Measurements from ENCODE around the gene ANAPC2.
A peak's percentile ranks its signal among the peaks of the same experiment; 100 is the strongest.

Gene ANAPC2

DNA sequence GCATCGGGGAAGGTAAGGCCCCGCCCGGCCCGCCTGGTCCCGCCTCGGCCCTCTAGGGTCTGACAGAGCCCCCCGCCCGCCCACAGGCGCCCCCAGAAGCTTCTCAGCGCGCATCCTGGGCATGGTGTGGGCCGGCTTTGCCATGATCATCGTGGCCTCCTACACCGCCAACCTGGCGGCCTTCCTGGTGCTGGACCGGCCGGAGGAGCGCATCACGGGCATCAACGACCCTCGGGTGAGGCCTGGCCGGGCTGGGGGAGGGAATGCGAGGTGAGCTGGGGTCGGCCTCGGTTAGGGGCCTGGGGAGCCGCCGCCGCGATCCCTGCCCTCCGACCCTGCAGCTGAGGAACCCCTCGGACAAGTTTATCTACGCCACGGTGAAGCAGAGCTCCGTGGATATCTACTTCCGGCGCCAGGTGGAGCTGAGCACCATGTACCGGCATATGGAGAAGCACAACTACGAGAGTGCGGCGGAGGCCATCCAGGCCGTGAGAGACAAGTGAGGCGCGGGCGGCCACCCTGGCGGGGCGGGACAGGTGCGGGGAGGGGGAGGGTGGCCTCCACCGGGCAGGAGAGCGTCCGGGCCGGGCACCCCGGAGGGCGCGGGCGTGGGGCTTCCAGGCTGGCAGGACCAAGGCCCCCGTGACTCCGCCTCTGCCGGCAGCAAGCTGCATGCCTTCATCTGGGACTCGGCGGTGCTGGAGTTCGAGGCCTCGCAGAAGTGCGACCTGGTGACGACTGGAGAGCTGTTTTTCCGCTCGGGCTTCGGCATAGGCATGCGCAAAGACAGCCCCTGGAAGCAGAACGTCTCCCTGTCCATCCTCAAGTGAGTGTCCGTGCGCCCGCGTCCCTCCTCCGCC, 25.6 kb downstream of the ANAPC2 start:
- Histone ChIP-seq H3K27ac (no peak overlapping the region), H3K9ac (no peak overlapping the region), H3K4me1 (ENCODE audit: low read depth, poor library complexity, severe bottlenecking) (peaks cover 45% of the 10 kb centered on the region), H3K4me2 (no peak overlapping the region), H3K36me3 (ENCODE audit: insufficient read depth) (no peaks in the 10 kb centered on the region), H4K20me1 (ENCODE audit: insufficient read depth) (no peaks in the 10 kb centered on the region), H2AFZ (ENCODE audit: low read depth) (no peak overlapping the region), H3K27me3 (ENCODE audit: insufficient read depth, low read depth) (peaks cover 47% of the 10 kb centered on the region), H3K4me3 (IDR thresholded peaks at IDR 0.05; ENCODE audit: insufficient read depth, low read depth, low read length) (no peak overlapping the region), H3K79me2 (ENCODE audit: insufficient read depth, low read depth) (no peaks in the 10 kb centered on the region)
- TF ChIP-seq, protein P1, sequence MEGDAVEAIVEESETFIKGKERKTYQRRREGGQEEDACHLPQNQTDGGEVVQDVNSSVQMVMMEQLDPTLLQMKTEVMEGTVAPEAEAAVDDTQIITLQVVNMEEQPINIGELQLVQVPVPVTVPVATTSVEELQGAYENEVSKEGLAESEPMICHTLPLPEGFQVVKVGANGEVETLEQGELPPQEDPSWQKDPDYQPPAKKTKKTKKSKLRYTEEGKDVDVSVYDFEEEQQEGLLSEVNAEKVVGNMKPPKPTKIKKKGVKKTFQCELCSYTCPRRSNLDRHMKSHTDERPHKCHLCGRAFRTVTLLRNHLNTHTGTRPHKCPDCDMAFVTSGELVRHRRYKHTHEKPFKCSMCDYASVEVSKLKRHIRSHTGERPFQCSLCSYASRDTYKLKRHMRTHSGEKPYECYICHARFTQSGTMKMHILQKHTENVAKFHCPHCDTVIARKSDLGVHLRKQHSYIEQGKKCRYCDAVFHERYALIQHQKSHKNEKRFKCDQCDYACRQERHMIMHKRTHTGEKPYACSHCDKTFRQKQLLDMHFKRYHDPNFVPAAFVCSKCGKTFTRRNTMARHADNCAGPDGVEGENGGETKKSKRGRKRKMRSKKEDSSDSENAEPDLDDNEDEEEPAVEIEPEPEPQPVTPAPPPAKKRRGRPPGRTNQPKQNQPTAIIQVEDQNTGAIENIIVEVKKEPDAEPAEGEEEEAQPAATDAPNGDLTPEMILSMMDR (conservative IDR thresholded peaks at IDR 0.05; ENCODE audit: low read depth, low read length), result no peak

GRCh38 chr9:137161558-137162486, 26.5 kb downstream of the ANAPC2 start:
- TF ChIP-seq, protein P1 (conservative IDR thresholded peaks at IDR 0.05; ENCODE audit: low read depth, low read length), result no peak
- Histone ChIP-seq H4K20me1 (ENCODE audit: insufficient read depth) (no peaks in the 10 kb centered on the region), H2AFZ (ENCODE audit: low read depth) (no peak overlapping the region), H3K27me3 (ENCODE audit: insufficient read depth, low read depth) (peaks cover 38% of the 10 kb centered on the region), H3K27ac (no peak overlapping the region), H3K4me1 (ENCODE audit: low read depth, poor library complexity, severe bottlenecking) (peaks cover 47% of the 10 kb centered on the region), H3K4me3 (IDR thresholded peaks at IDR 0.05; ENCODE audit: insufficient read depth, low read depth, low read length) (no peak overlapping the region), H3K36me3 (ENCODE audit: insufficient read depth) (no peaks in the 10 kb centered on the region), H3K9ac (no peak overlapping the region), H3K4me2 (no peak overlapping the region), H3K79me2 (ENCODE audit: insufficient read depth, low read depth) (no peaks in the 10 kb centered on the region)

DNA sequence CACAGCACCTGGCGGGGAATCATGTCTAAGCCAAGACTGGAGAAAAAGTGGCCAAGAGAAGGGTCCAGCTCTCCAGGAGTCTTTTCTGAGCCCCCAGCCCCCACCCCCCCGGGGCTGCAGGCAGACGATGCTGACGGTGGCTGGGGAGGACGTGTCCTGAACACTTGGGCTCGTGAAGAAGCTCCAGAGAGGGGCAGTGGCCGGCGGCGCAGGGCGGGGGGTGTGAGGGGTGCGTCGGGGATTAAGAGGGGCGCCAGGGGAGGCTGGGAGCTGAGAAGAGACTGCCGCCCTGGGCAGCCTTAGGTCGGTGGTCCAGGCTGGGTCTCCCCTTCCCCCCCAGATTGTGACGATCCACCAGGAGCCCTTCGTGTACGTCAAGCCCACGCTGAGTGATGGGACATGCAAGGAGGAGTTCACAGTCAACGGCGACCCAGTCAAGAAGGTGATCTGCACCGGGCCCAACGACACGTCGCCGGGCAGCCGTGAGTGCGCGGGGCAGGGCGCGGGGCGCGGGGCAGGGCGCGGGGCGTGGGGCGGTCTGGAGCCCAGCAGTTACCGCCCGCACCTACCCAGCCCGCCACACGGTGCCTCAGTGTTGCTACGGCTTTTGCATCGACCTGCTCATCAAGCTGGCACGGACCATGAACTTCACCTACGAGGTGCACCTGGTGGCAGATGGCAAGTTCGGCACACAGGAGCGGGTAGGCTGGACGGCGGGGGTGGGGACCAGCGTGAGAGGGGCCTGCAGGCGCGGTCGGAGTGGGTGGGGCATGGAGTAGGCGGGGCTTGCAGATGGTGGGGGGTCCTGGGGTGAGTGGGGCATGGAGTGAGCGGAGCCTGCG, 27.4 kb downstream of the ANAPC2 start:
- Histone ChIP-seq H3K27me3 (ENCODE audit: insufficient read depth, low read depth) (peaks cover 29% of the 10 kb centered on the region), H3K4me2 (no peak overlapping the region), H3K36me3 (ENCODE audit: insufficient read depth) (no peaks in the 10 kb centered on the region), H3K4me1 (ENCODE audit: low read depth, poor library complexity, severe bottlenecking) (peaks cover 40% of the 10 kb centered on the region), H3K27ac (no peak overlapping the region), H3K4me3 (IDR thresholded peaks at IDR 0.05; ENCODE audit: insufficient read depth, low read depth, low read length) (no peak overlapping the region), H4K20me1 (ENCODE audit: insufficient read depth) (no peaks in the 10 kb centered on the region), H3K9ac (no peak overlapping the region), H2AFZ (ENCODE audit: low read depth) (no peak overlapping the region), H3K79me2 (ENCODE audit: insufficient read depth, low read depth) (no peaks in the 10 kb centered on the region)
- TF ChIP-seq, protein P1 (conservative IDR thresholded peaks at IDR 0.05; ENCODE audit: low read depth, low read length), result no peak

GRCh38 chr9:137160054-137160425, 28.3 kb downstream of the ANAPC2 start:
- TF ChIP-seq, protein P1 (conservative IDR thresholded peaks at IDR 0.05; ENCODE audit: low read depth, low read length), result no peak
- Histone ChIP-seq H3K4me2 (peak overlapping the region; percentile 63; the same call in 1 of the 2 replicates), H2AFZ (ENCODE audit: low read depth) (no peak overlapping the region), H3K4me3 (IDR thresholded peaks at IDR 0.05; ENCODE audit: insufficient read depth, low read depth, low read length) (no peak overlapping the region), H3K27ac (no peak overlapping the region), H3K36me3 (ENCODE audit: insufficient read depth) (no peaks in the 10 kb centered on the region), H4K20me1 (ENCODE audit: insufficient read depth) (no peaks in the 10 kb centered on the region), H3K4me1 (ENCODE audit: low read depth, poor library complexity, severe bottlenecking) (peaks cover 40% of the 10 kb centered on the region), H3K27me3 (ENCODE audit: insufficient read depth, low read depth) (peaks cover 20% of the 10 kb centered on the region), H3K79me2 (ENCODE audit: insufficient read depth, low read depth) (no peaks in the 10 kb centered on the region), H3K9ac (no peak overlapping the region)
